ENCODE measurements around the gene DIO1. TPM values are rescaled to one million over a fixed set of nuclear protein-coding genes. Genes with fewer than 3 reads are reported as not detected.

The DIO1 gene
- total and polyA plus RNA-seq, 9 of the 15 experiments (the other 6 are each of a cell fraction or from before 2014, with no cell fraction given): not detected

DNA sequence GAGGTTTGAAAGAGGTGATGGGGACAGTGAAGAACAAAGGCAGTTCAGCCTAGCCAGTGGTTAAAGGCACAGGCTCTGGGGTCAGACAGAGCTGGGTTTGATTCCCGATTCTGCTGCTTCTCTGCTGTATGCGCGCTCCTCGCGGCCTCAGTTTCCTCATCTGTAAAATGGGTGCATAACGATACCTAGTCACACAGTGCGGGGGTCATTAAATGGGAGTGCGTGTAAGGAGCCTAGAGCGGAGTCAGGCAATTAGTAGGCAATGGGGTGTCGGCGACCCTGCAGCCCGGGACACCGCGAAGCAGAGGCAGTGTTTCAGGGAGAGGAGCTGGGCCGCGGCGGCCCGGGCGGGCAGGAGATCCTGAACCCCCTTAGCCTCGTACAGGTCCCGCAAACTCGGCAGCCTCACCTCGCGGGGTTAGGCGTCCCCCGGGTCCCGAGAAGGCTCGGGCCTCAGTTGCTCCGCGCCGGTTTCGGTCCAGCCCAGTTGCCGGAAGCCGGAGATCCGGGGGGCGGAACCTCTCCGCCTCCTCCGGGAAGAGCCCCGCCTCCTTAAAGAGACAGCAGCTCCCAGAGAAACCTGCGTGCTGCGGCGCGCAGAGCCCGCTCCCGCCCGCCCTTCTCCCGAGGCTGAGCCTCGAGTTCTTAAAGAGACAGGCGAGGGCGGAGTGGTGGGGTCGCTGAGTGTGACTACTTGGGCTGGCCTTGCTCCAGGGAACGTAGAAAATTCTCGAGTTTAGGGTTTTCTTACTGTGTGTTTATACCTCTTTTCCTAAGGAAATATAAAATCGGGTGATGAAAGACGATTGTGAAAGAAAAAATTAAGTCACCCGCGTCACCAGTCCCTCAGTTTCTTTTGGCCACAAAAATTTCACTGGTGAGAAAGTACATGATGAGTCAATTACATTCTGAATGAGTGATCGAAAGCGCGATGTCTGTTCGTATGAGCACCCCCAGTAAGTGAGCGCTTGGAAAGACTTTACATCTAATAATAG lies 4.4 kb upstream of the DIO1 start, which contains the start of gene YIPF1 (continued):
- TF ChIP-seq NRF1 (conservative IDR thresholded peaks at IDR 0.05 in 1 of 2, IDR thresholded peaks at IDR 0.05 in 1 of 2) (peak; percentile 68 to 71), MXI1 (IDR thresholded peaks at IDR 0.05; ENCODE audit: low read depth, low read length) (no peak), BRD9 (IDR thresholded peaks at IDR 0.05; ENCODE audit: low read depth, partially characterized antibody) (peak; percentile 68), TBP (optimal IDR thresholded peaks at IDR 0.05; ENCODE audit: low read depth, low read length) (peak; percentile 22), CBX3 (IDR thresholded peaks at IDR 0.05; ENCODE audit: borderline replicate concordance in 1 of 2, low read length in 2 of 2) (peak in 1 of 2 experiments; percentile 97; a peak in 2 of 3 replicates), THRAP3 (IDR thresholded peaks at IDR 0.05; ENCODE audit: borderline replicate concordance) (peak; percentile 78; the same call in 1 of the 2 replicates), NCOR1 (IDR thresholded peaks at IDR 0.05) (no peak), GABPB1 (CRISPR knock-in tag; IDR thresholded peaks at IDR 0.05) (peak; percentile 71), E2F3 (CRISPR knock-in tag; IDR thresholded peaks at IDR 0.05) (peak; percentile 66; the same call in 1 of the 2 replicates), RBM39 (optimal IDR thresholded peaks at IDR 0.05; ENCODE audit: low read depth, low read length) (peak; percentile 86), KDM1A (IDR thresholded peaks at IDR 0.05) (peak; percentile 98 to 99), NCOA4 (IDR thresholded peaks at IDR 0.05; ENCODE audit: partially characterized antibody) (peak; percentile 91), ZNF77 (CRISPR knock-in tag; IDR thresholded peaks at IDR 0.05) (no peak), CHD1 (IDR thresholded peaks at IDR 0.05; ENCODE audit: low read length) (peak; percentile 80), SPI1 (IDR thresholded peaks at IDR 0.05; ENCODE audit: borderline replicate concordance, low read depth, low read length) (peak; percentile 33; the same call in 1 of the 2 replicates), DACH1 (IDR thresholded peaks at IDR 0.05; ENCODE audit: partially characterized antibody) (peak; percentile 44), KLF1 (tag; IDR thresholded peaks at IDR 0.05) (no peak), LARP7 (IDR thresholded peaks at IDR 0.05) (peak; percentile 59; the same call in 1 of the 2 replicates), ZFX (CRISPR knock-in tag; IDR thresholded peaks at IDR 0.05) (peak; percentile 68), KLF10 (CRISPR knock-in tag; IDR thresholded peaks at IDR 0.05) (no peak), SIX5 (IDR thresholded peaks at IDR 0.05; ENCODE audit: borderline replicate concordance in 1 of 2, insufficient read depth in 1 of 2, low read depth in 1 of 2, low read length in 2 of 2) (no peak), ZNF184 (CRISPR knock-in tag; IDR thresholded peaks at IDR 0.05) (no peak), ETS2 (tag; IDR thresholded peaks at IDR 0.05; ENCODE audit: borderline replicate concordance, poor library complexity, severe bottlenecking) (no peak)
- TF ChIP-seq, protein P1, sequence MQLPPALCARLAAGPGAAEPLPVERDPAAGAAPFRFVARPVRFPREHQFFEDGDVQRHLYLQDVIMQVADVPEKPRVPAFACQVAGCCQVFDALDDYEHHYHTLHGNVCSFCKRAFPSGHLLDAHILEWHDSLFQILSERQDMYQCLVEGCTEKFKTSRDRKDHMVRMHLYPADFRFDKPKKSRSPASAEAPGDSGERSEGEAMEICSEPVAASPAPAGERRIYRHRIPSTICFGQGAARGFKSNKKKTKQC (CRISPR knock-in tag; IDR thresholded peaks at IDR 0.05): peak; percentile 91
- TF ChIP-seq, protein P2, sequence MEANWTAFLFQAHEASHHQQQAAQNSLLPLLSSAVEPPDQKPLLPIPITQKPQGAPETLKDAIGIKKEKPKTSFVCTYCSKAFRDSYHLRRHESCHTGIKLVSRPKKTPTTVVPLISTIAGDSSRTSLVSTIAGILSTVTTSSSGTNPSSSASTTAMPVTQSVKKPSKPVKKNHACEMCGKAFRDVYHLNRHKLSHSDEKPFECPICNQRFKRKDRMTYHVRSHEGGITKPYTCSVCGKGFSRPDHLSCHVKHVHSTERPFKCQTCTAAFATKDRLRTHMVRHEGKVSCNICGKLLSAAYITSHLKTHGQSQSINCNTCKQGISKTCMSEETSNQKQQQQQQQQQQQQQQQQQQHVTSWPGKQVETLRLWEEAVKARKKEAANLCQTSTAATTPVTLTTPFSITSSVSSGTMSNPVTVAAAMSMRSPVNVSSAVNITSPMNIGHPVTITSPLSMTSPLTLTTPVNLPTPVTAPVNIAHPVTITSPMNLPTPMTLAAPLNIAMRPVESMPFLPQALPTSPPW (CRISPR knock-in tag; IDR thresholded peaks at IDR 0.05): peak; percentile 67
- TF ChIP-seq, protein P3, sequence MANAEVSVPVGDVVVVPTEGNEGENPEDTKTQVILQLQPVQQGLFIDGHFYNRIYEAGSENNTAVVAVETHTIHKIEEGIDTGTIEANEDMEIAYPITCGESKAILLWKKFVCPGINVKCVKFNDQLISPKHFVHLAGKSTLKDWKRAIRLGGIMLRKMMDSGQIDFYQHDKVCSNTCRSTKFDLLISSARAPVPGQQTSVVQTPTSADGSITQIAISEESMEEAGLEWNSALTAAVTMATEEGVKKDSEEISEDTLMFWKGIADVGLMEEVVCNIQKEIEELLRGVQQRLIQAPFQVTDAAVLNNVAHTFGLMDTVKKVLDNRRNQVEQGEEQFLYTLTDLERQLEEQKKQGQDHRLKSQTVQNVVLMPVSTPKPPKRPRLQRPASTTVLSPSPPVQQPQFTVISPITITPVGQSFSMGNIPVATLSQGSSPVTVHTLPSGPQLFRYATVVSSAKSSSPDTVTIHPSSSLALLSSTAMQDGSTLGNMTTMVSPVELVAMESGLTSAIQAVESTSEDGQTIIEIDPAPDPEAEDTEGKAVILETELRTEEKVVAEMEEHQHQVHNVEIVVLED (CRISPR knock-in tag; IDR thresholded peaks at IDR 0.05): no peak; the same call in 1 of the 2 replicates
